HCT116 (cell line): ENCODE results near the gene CMPK1. TPM values are rescaled to one million over a fixed set of nuclear protein-coding genes. Genes with fewer than 3 reads are reported as not detected.
A peak's percentile ranks its signal among the peaks of the same experiment; 100 is the strongest.

Experiments
- ATAC-seq: fragments of 200-7000 bp; cut with Tn5 transposase; 2 replicates; pipeline ENCODE4 v1.9.1; 2020; ENCODE audit warnings: mild to moderate bottlenecking, moderate library complexity
- BruUV-seq: library from RNA; stranded (reverse); fragments of 400-500 nt; replicated peaks from 2 replicates; lab custom pipeline; 2021; lab: Mats Ljungman, UMichigan
- CTCF ChIA-PET: fragments of 300-600 bp; sonication (Branson Sonifier 250); formaldehyde crosslinking; loops from one replicate; lab custom pipeline; 2021; ENCODE audit warnings: antibody characterized with exemption; lab: Charles Lee
- POLR2A ChIA-PET: fragments of 300-600, 350-600 bp; sonication (Branson Sonifier 250); formaldehyde crosslinking; loops from one replicate; lab custom pipeline; 2021; ENCODE audit warnings: antibody characterized with exemption; lab: Charles Lee
- RAD21 ChIA-PET, 2 experiments: fragments of 300-600 bp; sonication (Branson Sonifier 250); formaldehyde crosslinking; loops; one replicate each; lab custom pipeline; 2023; ENCODE audit warnings: low total read pairs in 2 of 2; ENCODE audit not compliant: uncharacterized antibody in 2 of 2, unreplicated experiment in 2 of 2, low non-redundant PET in 1 of 2; lab: Charles Lee
- DNase-seq: peaks from one replicate; pipeline ENCODE4 v3.0.0-alpha.2; 2010; ENCODE audit warnings: low read depth, low spot score
- H2AFZ ChIP-seq: fragments of 200-600 bp; shearing (Covaris generic), sonication (generic); 2 replicates; pipeline ENCODE4 v1.6.1; 2017; ENCODE audit warnings: low read depth, mixed run types, mixed read lengths, antibody characterized with exemption, low read length; ENCODE audit not compliant: poor library complexity, severe bottlenecking
- H3K27ac ChIP-seq: 2 replicates; pipeline ENCODE4 v1.5.1; 2012; ENCODE audit warnings: low read depth, low read length
- H3K27me3 ChIP-seq: fragments of 200-600 bp; sonication (generic); 2 replicates; pipeline ENCODE4 v1.6.1; 2016; ENCODE audit warnings: mixed run types, low read length, mixed read lengths; ENCODE audit not compliant: insufficient read depth
- H3K36me3 ChIP-seq, 2 experiments: fragments of 200-500 bp in 1 of 2; fragments of 200-600 bp in 1 of 2; sonication (Bioruptor generic) in 1 of 2; sonication (generic) in 1 of 2; 2 replicates each; pipeline versions ENCODE4 v1.5.1 to v1.6.1; 2014 to 2016; ENCODE audit warnings: low read length in 2 of 2, inconsistent platforms in 1 of 2, mixed read lengths in 1 of 2, mixed run types in 1 of 2; ENCODE audit not compliant: insufficient read depth in 2 of 2, control insufficient read depth in 1 of 2
- H3K4me1 ChIP-seq, 2 experiments: fragments of 200-600 bp in 1 of 2; sonication (generic) in 1 of 2; 2 replicates each; pipeline versions ENCODE4 v1.5.1 to v1.6.1; 2012 to 2017; ENCODE audit warnings: low read length in 2 of 2, inconsistent platforms in 1 of 2, mild to moderate bottlenecking in 1 of 2, mixed read lengths in 1 of 2, mixed run types in 1 of 2, moderate library complexity in 1 of 2; ENCODE audit not compliant: insufficient read depth in 2 of 2, control insufficient read depth in 1 of 2
- H3K4me2 ChIP-seq: fragments of 200-600 bp; sonication (generic); 2 replicates; pipeline ENCODE4 v1.6.1; 2017; ENCODE audit warnings: mixed run types, low read length, mixed read lengths
- H3K4me3 ChIP-seq, 2 experiments: fragments of 200-600 bp in 1 of 2; sonication (generic) in 1 of 2; replicated peaks in 1 of 2; 2 replicates each; pipeline ENCODE4 v1.5.1; 2011 to 2016; ENCODE audit warnings: low read length in 2 of 2, control low read depth in 1 of 2, low read depth in 1 of 2, mild to moderate bottlenecking in 1 of 2, mixed read lengths in 1 of 2, mixed run types in 1 of 2
- H3K79me2 ChIP-seq: fragments of 200-600 bp; sonication (generic); 2 replicates; pipeline ENCODE4 v1.6.1; 2017; ENCODE audit warnings: mild to moderate bottlenecking, mixed run types, low read length, moderate library complexity, mixed read lengths; ENCODE audit not compliant: insufficient read depth
- H3K9ac ChIP-seq: fragments of 200-600 bp; sonication (generic); 2 replicates; pipeline ENCODE4 v1.6.1; 2016; ENCODE audit warnings: low read length, mixed read lengths
- H3K9me2 ChIP-seq: fragments of 200-600 bp; sonication (generic), shearing (Covaris generic); 2 replicates; pipeline ENCODE4 v1.6.1; 2017; ENCODE audit warnings: mixed run types, mild to moderate bottlenecking, moderate library complexity; ENCODE audit not compliant: insufficient read depth
- H3K9me3 ChIP-seq, 2 experiments: fragments of 200-500 bp in 1 of 2; fragments of 200-600 bp in 1 of 2; sonication (Bioruptor generic) in 1 of 2; sonication (generic) in 1 of 2; 2 replicates each; pipeline ENCODE4 v1.6.1; 2014 to 2017; ENCODE audit warnings: low read length in 2 of 2, mixed read lengths in 2 of 2, inconsistent platforms in 1 of 2, low read depth in 1 of 2, mild to moderate bottlenecking in 1 of 2, mixed run types in 1 of 2, moderate library complexity in 1 of 2; ENCODE audit not compliant: control insufficient read depth in 1 of 2, insufficient read depth in 1 of 2
- H4K20me1 ChIP-seq: fragments of 200-600 bp; sonication (generic), shearing (Covaris generic); 2 replicates; pipeline ENCODE4 v1.6.1; 2017; ENCODE audit warnings: mixed run types, mild to moderate bottlenecking, moderate library complexity; ENCODE audit not compliant: insufficient read depth
- CEBPB ChIP-seq: IDR thresholded peaks from 2 replicates; pipeline ENCODE4 v1.6.1; 2012; ENCODE audit warnings: low read depth
- EGR1 ChIP-seq: IDR thresholded peaks from 2 replicates; pipeline ENCODE4 v1.6.1; 2012; ENCODE audit warnings: low read depth
- ELF1 ChIP-seq: IDR thresholded peaks from 2 replicates; pipeline ENCODE4 v1.6.1; 2012; ENCODE audit warnings: low read depth, borderline replicate concordance
- EZH2 ChIP-seq: fragments of 200-600 bp; sonication (generic); IDR thresholded peaks from 2 replicates; pipeline ENCODE4 v1.6.1; 2017; ENCODE audit warnings: antibody characterized with exemption, mixed run types
- POLR2A ChIP-seq: IDR thresholded peaks from 2 replicates; pipeline ENCODE4 v1.7.0; 2011; ENCODE audit warnings: borderline replicate concordance; ENCODE audit not compliant: insufficient read depth, insufficient read length; ENCODE audit errors: extremely low read depth
- POLR2AphosphoS5 ChIP-seq: IDR thresholded peaks from 2 replicates; pipeline ENCODE4 v1.6.1; 2011; ENCODE audit warnings: mild to moderate bottlenecking, low read depth, low read length, moderate library complexity
- RAD21 ChIP-seq: IDR thresholded peaks from 2 replicates; pipeline ENCODE4 v1.6.1; 2012; ENCODE audit warnings: low read depth, mild to moderate bottlenecking
- SIN3A ChIP-seq: IDR thresholded peaks from 2 replicates; pipeline ENCODE4 v1.6.1; 2012; ENCODE audit warnings: low read depth
- SRF ChIP-seq: IDR thresholded peaks from 2 replicates; pipeline ENCODE4 v1.6.1; 2012; ENCODE audit warnings: low read depth
- TCF7L2 ChIP-seq: IDR thresholded peaks from 2 replicates; pipeline ENCODE4 v1.7.0; 2011; ENCODE audit warnings: borderline replicate concordance, inconsistent platforms; ENCODE audit not compliant: insufficient read depth, insufficient read length; ENCODE audit errors: extremely low read depth
- YY1 ChIP-seq: IDR thresholded peaks from 2 replicates; pipeline ENCODE4 v1.6.1; 2011; ENCODE audit warnings: low read length, low read depth, moderate library complexity, mild to moderate bottlenecking; ENCODE audit not compliant: insufficient replicate concordance; ENCODE audit errors: extremely low read depth
- ZNF274 ChIP-seq: fragments of 200-500 bp; sonication (Bioruptor generic); IDR thresholded peaks from 2 replicates; pipeline ENCODE4 v1.6.1; 2014; ENCODE audit warnings: mild to moderate bottlenecking, low read depth, low read length, inconsistent platforms
- intact Hi-C: fragments of 100-400 bp; cut with micrococcal nuclease; formaldehyde crosslinking; loops from 2 replicates; pipeline ENCODE4 v1.10.0; 2022
- total RNA-seq: library from RNA; stranded (reverse); gene quantifications from one replicate; pipeline ENCODE4 v1.2.1, GENCODE V29; 2021; ENCODE audit not compliant: unreplicated experiment
- TF ChIP-seq, protein P1 (sequence below), 3 experiments: fragments of 200-600 bp in 1 of 3; sonication (generic) in 1 of 3; IDR thresholded peaks in 2 of 3; conservative IDR thresholded peaks in 1 of 3; 2 replicates each; pipeline ENCODE4 v1.5.1; 2012 to 2017; ENCODE audit warnings: low read depth in 2 of 3, low read length in 2 of 3, antibody characterized with exemption in 1 of 3, borderline replicate concordance in 1 of 3, control low read depth in 1 of 3, mild to moderate bottlenecking in 1 of 3, mixed read lengths in 1 of 3, mixed run types in 1 of 3, moderate library complexity in 1 of 3; ENCODE audit not compliant: insufficient read depth in 1 of 3
- TF ChIP-seq, protein P2 (sequence below): IDR thresholded peaks from 2 replicates; pipeline ENCODE4 v1.6.1; 2011; ENCODE audit warnings: mild to moderate bottlenecking, low read length, moderate library complexity; ENCODE audit not compliant: insufficient replicate concordance; ENCODE audit errors: extremely low read depth
- TF ChIP-seq, protein P3 (sequence below): IDR thresholded peaks from 2 replicates; pipeline ENCODE4 v1.6.1; 2012; ENCODE audit warnings: low read depth

The CMPK1 gene
- total RNA-seq, 1 experiment from 2014 or later = 78.4 TPM

DNA sequence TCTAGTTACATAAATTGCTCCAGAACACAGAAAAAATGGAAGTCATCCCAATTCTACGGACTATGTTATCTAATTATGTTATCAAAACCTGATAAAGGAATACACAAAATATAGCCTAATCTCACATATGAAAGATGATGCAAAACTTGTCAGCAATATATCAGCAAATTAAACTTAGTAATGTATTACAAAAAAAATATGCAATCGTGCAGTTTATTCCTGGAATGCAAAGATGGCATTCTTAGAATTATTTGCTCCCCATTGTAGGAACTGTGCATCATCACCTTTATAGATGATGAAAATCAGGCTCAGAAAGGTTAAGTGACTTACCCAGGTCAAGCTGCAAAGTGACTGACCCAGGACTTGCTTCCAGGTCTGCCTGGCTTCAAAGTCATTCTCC lies 90.3 kb downstream of the CMPK1 start:
- Histone ChIP-seq H3K27me3 (no peaks in the 10 kb centered on the region), H3K36me3 (no peaks in the 10 kb centered on the region), H3K27ac (no peak overlapping the region), H3K9ac (no peak overlapping the region), H3K79me2 (no peaks in the 10 kb centered on the region), H3K9me3 (no peaks in the 10 kb centered on the region), H3K4me2 (no peak overlapping the region), H2AFZ (no peak overlapping the region), H3K4me3 (no peak overlapping the region), H3K9me2 (no peaks in the 10 kb centered on the region), H4K20me1 (no peaks in the 10 kb centered on the region), H3K4me1 (peaks cover 3 to 11% of the 10 kb centered on the region in 2 experiments; a peak in 2 of 4 replicates)
- POLR2A ChIA-PET = interaction anchor here (0.7 kb wide), 1 partner anchor 245 kb away, joined by 4 read pairs; no protein-coding TSS in a partner anchor
- DNase-seq (no peak), ATAC-seq (0 out of 2 replicates have a peak, but pooled peaks have one; percentile 4)
- intact Hi-C loops = loop anchor here (1.0 kb wide), 3 partner anchors 36 to 245 kb away; no protein-coding TSS in a partner anchor
- CTCF ChIA-PET = interaction anchor here (0.7 to 2.8 kb wide), 9 partner anchors 8 to 302 kb away, joined by 3 to 17 read pairs (median 4); partner anchors contain the start of gene FOXD2
- TF ChIP-seq POLR2A = no peak
- TF ChIP-seq CEBPB = no peak
- TF ChIP-seq SRF = no peak
- no peak for TF ChIP-seq SIN3A
- TF ChIP-seq, protein P1, sequence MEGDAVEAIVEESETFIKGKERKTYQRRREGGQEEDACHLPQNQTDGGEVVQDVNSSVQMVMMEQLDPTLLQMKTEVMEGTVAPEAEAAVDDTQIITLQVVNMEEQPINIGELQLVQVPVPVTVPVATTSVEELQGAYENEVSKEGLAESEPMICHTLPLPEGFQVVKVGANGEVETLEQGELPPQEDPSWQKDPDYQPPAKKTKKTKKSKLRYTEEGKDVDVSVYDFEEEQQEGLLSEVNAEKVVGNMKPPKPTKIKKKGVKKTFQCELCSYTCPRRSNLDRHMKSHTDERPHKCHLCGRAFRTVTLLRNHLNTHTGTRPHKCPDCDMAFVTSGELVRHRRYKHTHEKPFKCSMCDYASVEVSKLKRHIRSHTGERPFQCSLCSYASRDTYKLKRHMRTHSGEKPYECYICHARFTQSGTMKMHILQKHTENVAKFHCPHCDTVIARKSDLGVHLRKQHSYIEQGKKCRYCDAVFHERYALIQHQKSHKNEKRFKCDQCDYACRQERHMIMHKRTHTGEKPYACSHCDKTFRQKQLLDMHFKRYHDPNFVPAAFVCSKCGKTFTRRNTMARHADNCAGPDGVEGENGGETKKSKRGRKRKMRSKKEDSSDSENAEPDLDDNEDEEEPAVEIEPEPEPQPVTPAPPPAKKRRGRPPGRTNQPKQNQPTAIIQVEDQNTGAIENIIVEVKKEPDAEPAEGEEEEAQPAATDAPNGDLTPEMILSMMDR (IDR thresholded peaks at IDR 0.05 in 2 of 3, conservative IDR thresholded peaks at IDR 0.05 in 1 of 3; ENCODE audit: borderline replicate concordance in 1 of 3, insufficient read depth in 1 of 3, low read depth in 2 of 3, low read length in 2 of 3) = no peak
- TF ChIP-seq, protein P2, sequence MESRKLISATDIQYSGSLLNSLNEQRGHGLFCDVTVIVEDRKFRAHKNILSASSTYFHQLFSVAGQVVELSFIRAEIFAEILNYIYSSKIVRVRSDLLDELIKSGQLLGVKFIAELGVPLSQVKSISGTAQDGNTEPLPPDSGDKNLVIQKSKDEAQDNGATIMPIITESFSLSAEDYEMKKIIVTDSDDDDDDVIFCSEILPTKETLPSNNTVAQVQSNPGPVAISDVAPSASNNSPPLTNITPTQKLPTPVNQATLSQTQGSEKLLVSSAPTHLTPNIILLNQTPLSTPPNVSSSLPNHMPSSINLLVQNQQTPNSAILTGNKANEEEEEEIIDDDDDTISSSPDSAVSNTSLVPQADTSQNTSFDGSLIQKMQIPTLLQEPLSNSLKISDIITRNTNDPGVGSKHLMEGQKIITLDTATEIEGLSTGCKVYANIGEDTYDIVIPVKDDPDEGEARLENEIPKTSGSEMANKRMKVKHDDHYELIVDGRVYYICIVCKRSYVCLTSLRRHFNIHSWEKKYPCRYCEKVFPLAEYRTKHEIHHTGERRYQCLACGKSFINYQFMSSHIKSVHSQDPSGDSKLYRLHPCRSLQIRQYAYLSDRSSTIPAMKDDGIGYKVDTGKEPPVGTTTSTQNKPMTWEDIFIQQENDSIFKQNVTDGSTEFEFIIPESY = no peak
- TF ChIP-seq RAD21 = no peak
- TF ChIP-seq, protein P3, sequence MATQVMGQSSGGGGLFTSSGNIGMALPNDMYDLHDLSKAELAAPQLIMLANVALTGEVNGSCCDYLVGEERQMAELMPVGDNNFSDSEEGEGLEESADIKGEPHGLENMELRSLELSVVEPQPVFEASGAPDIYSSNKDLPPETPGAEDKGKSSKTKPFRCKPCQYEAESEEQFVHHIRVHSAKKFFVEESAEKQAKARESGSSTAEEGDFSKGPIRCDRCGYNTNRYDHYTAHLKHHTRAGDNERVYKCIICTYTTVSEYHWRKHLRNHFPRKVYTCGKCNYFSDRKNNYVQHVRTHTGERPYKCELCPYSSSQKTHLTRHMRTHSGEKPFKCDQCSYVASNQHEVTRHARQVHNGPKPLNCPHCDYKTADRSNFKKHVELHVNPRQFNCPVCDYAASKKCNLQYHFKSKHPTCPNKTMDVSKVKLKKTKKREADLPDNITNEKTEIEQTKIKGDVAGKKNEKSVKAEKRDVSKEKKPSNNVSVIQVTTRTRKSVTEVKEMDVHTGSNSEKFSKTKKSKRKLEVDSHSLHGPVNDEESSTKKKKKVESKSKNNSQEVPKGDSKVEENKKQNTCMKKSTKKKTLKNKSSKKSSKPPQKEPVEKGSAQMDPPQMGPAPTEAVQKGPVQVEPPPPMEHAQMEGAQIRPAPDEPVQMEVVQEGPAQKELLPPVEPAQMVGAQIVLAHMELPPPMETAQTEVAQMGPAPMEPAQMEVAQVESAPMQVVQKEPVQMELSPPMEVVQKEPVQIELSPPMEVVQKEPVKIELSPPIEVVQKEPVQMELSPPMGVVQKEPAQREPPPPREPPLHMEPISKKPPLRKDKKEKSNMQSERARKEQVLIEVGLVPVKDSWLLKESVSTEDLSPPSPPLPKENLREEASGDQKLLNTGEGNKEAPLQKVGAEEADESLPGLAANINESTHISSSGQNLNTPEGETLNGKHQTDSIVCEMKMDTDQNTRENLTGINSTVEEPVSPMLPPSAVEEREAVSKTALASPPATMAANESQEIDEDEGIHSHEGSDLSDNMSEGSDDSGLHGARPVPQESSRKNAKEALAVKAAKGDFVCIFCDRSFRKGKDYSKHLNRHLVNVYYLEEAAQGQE = no peak
- no peak for TF ChIP-seq TCF7L2
- TF ChIP-seq POLR2AphosphoS5 = no peak
- TF ChIP-seq YY1 = no peak
- TF ChIP-seq EGR1 = no peak
- TF ChIP-seq ELF1 = no peak
- TF ChIP-seq ZNF274 = no peak
- no peak for TF ChIP-seq EZH2
- RAD21 ChIA-PET = interaction anchor here in 1 of 2 experiments (0.7 kb wide), 1 partner anchor 302 kb away, joined by 3 read pairs; no protein-coding TSS in a partner anchor
- BruUV-seq = no TSS peak
